DND-41 (cell line): ENCODE data around the gene DCAF16.

ENCODE experiments used
- ATAC-seq: fragments of 200-7000 bp; cut with Tn5 transposase; 3 replicates; pipeline ENCODE4 v1.9.1; 2021; ENCODE audit warnings: low read depth; ENCODE audit not compliant: insufficient read depth
- DNase-seq: peaks from one replicate; pipeline ENCODE4 v3.0.0-alpha.2; 2020
- H2AFZ ChIP-seq: 2 replicates; pipeline ENCODE4 v1.6.0; 2012; ENCODE audit warnings: low read depth, low read length
- H3K27ac ChIP-seq: 2 replicates; pipeline ENCODE4 v1.5.1; 2012; ENCODE audit warnings: low read length, inconsistent platforms
- H3K27me3 ChIP-seq: fragments of 200-600 bp; sonication (generic); 2 replicates; pipeline ENCODE4 v1.6.0; 2012; ENCODE audit warnings: low read length, mild to moderate bottlenecking, inconsistent platforms; ENCODE audit not compliant: insufficient read depth, poor library complexity
- H3K36me3 ChIP-seq: 2 replicates; pipeline ENCODE4 v1.5.1; 2012; ENCODE audit warnings: low read length, inconsistent platforms; ENCODE audit not compliant: insufficient read depth
- H3K4me1 ChIP-seq: 2 replicates; pipeline ENCODE4 v1.5.1; 2012; ENCODE audit warnings: mild to moderate bottlenecking, low read length; ENCODE audit not compliant: insufficient read depth
- H3K4me2 ChIP-seq: 2 replicates; pipeline ENCODE4 v1.6.0; 2012; ENCODE audit warnings: mild to moderate bottlenecking, moderate library complexity, low read length, inconsistent platforms; ENCODE audit not compliant: insufficient read depth
- H3K4me3 ChIP-seq, 2 experiments: fragments of 200-600 bp in 1 of 2; shearing (Covaris generic) in 1 of 2; 2 replicates each; pipeline ENCODE4 v1.5.1; 2012 to 2016; ENCODE audit warnings: inconsistent platforms in 2 of 2, low read length in 2 of 2, mild to moderate bottlenecking in 2 of 2, low read depth in 1 of 2, moderate library complexity in 1 of 2
- H3K79me2 ChIP-seq: 2 replicates; pipeline ENCODE4 v1.6.0; 2012; ENCODE audit warnings: low read length, inconsistent platforms; ENCODE audit not compliant: insufficient read depth
- H3K9ac ChIP-seq: 2 replicates; pipeline ENCODE4 v1.6.0; 2012; ENCODE audit warnings: low read depth, mild to moderate bottlenecking, inconsistent platforms, low read length, moderate library complexity
- H3K9me3 ChIP-seq: 2 replicates; pipeline ENCODE4 v1.5.1; 2012; ENCODE audit warnings: low read length, moderate library complexity, mild to moderate bottlenecking, inconsistent platforms; ENCODE audit not compliant: insufficient read depth, severe bottlenecking
- H4K20me1 ChIP-seq: 2 replicates; pipeline ENCODE4 v1.6.0; 2012; ENCODE audit warnings: low read length; ENCODE audit not compliant: insufficient read depth
- EZH2 ChIP-seq: IDR thresholded peaks from 3 replicates; pipeline ENCODE4 v1.6.1; 2012; ENCODE audit warnings: borderline replicate concordance, low read depth, mild to moderate bottlenecking, moderate library complexity, low read length, inconsistent platforms; ENCODE audit not compliant: severe bottlenecking
- TF ChIP-seq, protein P1 (sequence below): IDR thresholded peaks from 2 replicates; pipeline ENCODE4 v1.5.1; 2012; ENCODE audit warnings: borderline replicate concordance, low read length, moderate library complexity, mild to moderate bottlenecking; ENCODE audit not compliant: poor library complexity, severe bottlenecking; ENCODE audit errors: extremely low read depth

The DCAF16 gene

DNA sequence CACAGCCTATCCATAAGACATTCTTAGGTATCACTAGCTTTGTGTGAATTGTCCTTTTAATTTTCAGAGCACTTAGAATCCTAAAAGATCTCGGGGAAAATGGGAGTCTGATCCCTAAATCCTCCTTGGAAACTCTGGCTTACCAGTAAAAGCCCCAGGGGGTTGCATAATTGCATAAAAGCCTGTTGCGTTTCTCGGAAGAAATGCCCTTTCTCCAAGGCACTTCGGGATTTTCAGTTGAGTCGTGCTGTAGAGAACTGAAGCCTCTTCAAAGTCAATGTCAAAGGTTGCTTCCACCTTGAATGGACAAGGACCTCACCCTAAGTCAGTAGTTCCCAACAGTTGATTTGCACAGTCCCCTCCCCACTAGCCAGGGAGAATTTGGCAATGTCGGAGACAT is 49.9 kb downstream of the DCAF16 start:
- TF ChIP-seq, protein P1, sequence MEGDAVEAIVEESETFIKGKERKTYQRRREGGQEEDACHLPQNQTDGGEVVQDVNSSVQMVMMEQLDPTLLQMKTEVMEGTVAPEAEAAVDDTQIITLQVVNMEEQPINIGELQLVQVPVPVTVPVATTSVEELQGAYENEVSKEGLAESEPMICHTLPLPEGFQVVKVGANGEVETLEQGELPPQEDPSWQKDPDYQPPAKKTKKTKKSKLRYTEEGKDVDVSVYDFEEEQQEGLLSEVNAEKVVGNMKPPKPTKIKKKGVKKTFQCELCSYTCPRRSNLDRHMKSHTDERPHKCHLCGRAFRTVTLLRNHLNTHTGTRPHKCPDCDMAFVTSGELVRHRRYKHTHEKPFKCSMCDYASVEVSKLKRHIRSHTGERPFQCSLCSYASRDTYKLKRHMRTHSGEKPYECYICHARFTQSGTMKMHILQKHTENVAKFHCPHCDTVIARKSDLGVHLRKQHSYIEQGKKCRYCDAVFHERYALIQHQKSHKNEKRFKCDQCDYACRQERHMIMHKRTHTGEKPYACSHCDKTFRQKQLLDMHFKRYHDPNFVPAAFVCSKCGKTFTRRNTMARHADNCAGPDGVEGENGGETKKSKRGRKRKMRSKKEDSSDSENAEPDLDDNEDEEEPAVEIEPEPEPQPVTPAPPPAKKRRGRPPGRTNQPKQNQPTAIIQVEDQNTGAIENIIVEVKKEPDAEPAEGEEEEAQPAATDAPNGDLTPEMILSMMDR, result no peak
- TF ChIP-seq EZH2, result no peak

GRCh38 chr4:17758485-17758884 is 52.1 kb downstream of the DCAF16 start:
- Histone ChIP-seq H3K4me2 (no peak overlapping the region), H3K4me3 (no peak overlapping the region), H3K9ac (no peak overlapping the region), H3K9me3 (no peaks in the 10 kb centered on the region), H3K36me3 (no peaks in the 10 kb centered on the region), H3K79me2 (no peaks in the 10 kb centered on the region), H2AFZ (no peak overlapping the region), H3K27ac (no peak overlapping the region), H3K4me1 (no peaks in the 10 kb centered on the region), H4K20me1 (no peaks in the 10 kb centered on the region), H3K27me3 (no peaks in the 10 kb centered on the region)
- ATAC-seq (no peak), DNase-seq (no peak)
- TF ChIP-seq, protein P1, result no peak
- TF ChIP-seq EZH2, result no peak

More for the DNA sequence above, 49.9 kb downstream of the DCAF16 start:
- Histone ChIP-seq H3K9ac (no peak overlapping the region), H3K4me3 (no peak overlapping the region), H2AFZ (no peak overlapping the region), H3K4me2 (no peak overlapping the region), H4K20me1 (no peaks in the 10 kb centered on the region), H3K27ac (no peak overlapping the region), H3K4me1 (no peaks in the 10 kb centered on the region), H3K36me3 (no peaks in the 10 kb centered on the region), H3K79me2 (no peaks in the 10 kb centered on the region), H3K9me3 (no peaks in the 10 kb centered on the region), H3K27me3 (no peaks in the 10 kb centered on the region)
- no peak for DNase-seq
- ATAC-seq, result no peak

GRCh38 chr4:17757621-17758020 is 52.9 kb downstream of the DCAF16 start:
- Histone ChIP-seq H3K9me3 (no peaks in the 10 kb centered on the region), H3K9ac (no peak overlapping the region), H3K27me3 (no peaks in the 10 kb centered on the region), H2AFZ (no peak overlapping the region), H3K4me3 (no peak overlapping the region), H3K27ac (no peak overlapping the region), H3K4me1 (no peaks in the 10 kb centered on the region), H3K79me2 (no peaks in the 10 kb centered on the region), H4K20me1 (no peaks in the 10 kb centered on the region), H3K36me3 (no peaks in the 10 kb centered on the region), H3K4me2 (no peak overlapping the region)
- TF ChIP-seq, protein P1, result no peak
- TF ChIP-seq EZH2, result no peak
- ATAC-seq (no peak), DNase-seq (no peak)

DNA sequence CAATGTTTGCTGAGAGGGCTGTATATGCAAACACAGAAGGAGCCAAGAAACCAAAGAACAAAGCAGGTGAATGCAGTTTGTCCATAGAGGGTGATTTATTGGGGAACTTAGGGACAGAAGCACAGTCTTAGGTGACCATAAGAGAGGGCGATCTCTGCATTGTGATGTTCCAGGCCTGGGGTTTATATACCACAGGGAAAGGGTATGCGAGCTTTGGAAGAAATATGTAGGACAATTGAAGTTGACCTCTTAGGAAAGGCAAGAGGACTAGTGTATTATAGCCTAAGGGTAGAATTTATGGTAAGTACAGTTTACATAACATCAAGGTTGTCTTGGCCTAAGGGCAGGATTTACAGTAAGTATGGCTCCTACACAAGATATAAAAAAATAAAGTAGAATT is 56.9 kb downstream of the DCAF16 start:
- H3K79me2 ChIP-seq, result no peaks in the 10 kb centered on the region
- no peaks in the 10 kb centered on the region for H3K27me3 ChIP-seq
- no peak overlapping the region for H3K4me2 ChIP-seq
- no peak for ATAC-seq
- no peak for DNase-seq
- no peak overlapping the region for H2AFZ ChIP-seq
- no peaks in the 10 kb centered on the region for H4K20me1 ChIP-seq
- H3K9ac ChIP-seq, result no peak overlapping the region
- no peak overlapping the region for H3K4me3 ChIP-seq
- TF ChIP-seq EZH2, result no peak
- TF ChIP-seq, protein P1, result no peak
- no peak overlapping the region for H3K27ac ChIP-seq
- no peaks in the 10 kb centered on the region for H3K9me3 ChIP-seq
- no peaks in the 10 kb centered on the region for H3K4me1 ChIP-seq
- H3K36me3 ChIP-seq, result no peaks in the 10 kb centered on the region
